HCT116 (cell line): Measurements from ENCODE around the gene GNG13. TPM values are rescaled to one million over a fixed set of nuclear protein-coding genes. Genes with fewer than 3 reads are reported as not detected.

Source experiments
- ATAC-seq: fragments of 200-7000 bp; cut with Tn5 transposase; 2 replicates; pipeline ENCODE4 v1.9.1; 2020; ENCODE audit warnings: mild to moderate bottlenecking, moderate library complexity
- BruUV-seq: library from RNA; stranded (reverse); fragments of 400-500 nt; replicated peaks from 2 replicates; lab custom pipeline; 2021; lab: Mats Ljungman, UMichigan
- CTCF ChIA-PET: fragments of 300-600 bp; sonication (Branson Sonifier 250); formaldehyde crosslinking; loops from one replicate; lab custom pipeline; 2021; ENCODE audit warnings: antibody characterized with exemption; lab: Charles Lee
- POLR2A ChIA-PET: fragments of 300-600, 350-600 bp; sonication (Branson Sonifier 250); formaldehyde crosslinking; loops from one replicate; lab custom pipeline; 2021; ENCODE audit warnings: antibody characterized with exemption; lab: Charles Lee
- RAD21 ChIA-PET, 2 experiments: fragments of 300-600 bp; sonication (Branson Sonifier 250); formaldehyde crosslinking; loops; one replicate each; lab custom pipeline; 2023; ENCODE audit warnings: low total read pairs in 2 of 2; ENCODE audit not compliant: uncharacterized antibody in 2 of 2, unreplicated experiment in 2 of 2, low non-redundant PET in 1 of 2; lab: Charles Lee
- DNase-seq: peaks from one replicate; pipeline ENCODE4 v3.0.0-alpha.2; 2010; ENCODE audit warnings: low read depth, low spot score
- H2AFZ ChIP-seq: fragments of 200-600 bp; shearing (Covaris generic), sonication (generic); 2 replicates; pipeline ENCODE4 v1.6.1; 2017; ENCODE audit warnings: low read depth, mixed run types, mixed read lengths, antibody characterized with exemption, low read length; ENCODE audit not compliant: poor library complexity, severe bottlenecking
- H3K27ac ChIP-seq: 2 replicates; pipeline ENCODE4 v1.5.1; 2012; ENCODE audit warnings: low read depth, low read length
- H3K27me3 ChIP-seq: fragments of 200-600 bp; sonication (generic); 2 replicates; pipeline ENCODE4 v1.6.1; 2016; ENCODE audit warnings: mixed run types, low read length, mixed read lengths; ENCODE audit not compliant: insufficient read depth
- H3K36me3 ChIP-seq, 2 experiments: fragments of 200-500 bp in 1 of 2; fragments of 200-600 bp in 1 of 2; sonication (Bioruptor generic) in 1 of 2; sonication (generic) in 1 of 2; 2 replicates each; pipeline versions ENCODE4 v1.5.1 to v1.6.1; 2014 to 2016; ENCODE audit warnings: low read length in 2 of 2, inconsistent platforms in 1 of 2, mixed read lengths in 1 of 2, mixed run types in 1 of 2; ENCODE audit not compliant: insufficient read depth in 2 of 2, control insufficient read depth in 1 of 2
- H3K4me1 ChIP-seq, 2 experiments: fragments of 200-600 bp in 1 of 2; sonication (generic) in 1 of 2; 2 replicates each; pipeline versions ENCODE4 v1.5.1 to v1.6.1; 2012 to 2017; ENCODE audit warnings: low read length in 2 of 2, inconsistent platforms in 1 of 2, mild to moderate bottlenecking in 1 of 2, mixed read lengths in 1 of 2, mixed run types in 1 of 2, moderate library complexity in 1 of 2; ENCODE audit not compliant: insufficient read depth in 2 of 2, control insufficient read depth in 1 of 2
- H3K4me2 ChIP-seq: fragments of 200-600 bp; sonication (generic); 2 replicates; pipeline ENCODE4 v1.6.1; 2017; ENCODE audit warnings: mixed run types, low read length, mixed read lengths
- H3K4me3 ChIP-seq, 2 experiments: fragments of 200-600 bp in 1 of 2; sonication (generic) in 1 of 2; replicated peaks in 1 of 2; 2 replicates each; pipeline ENCODE4 v1.5.1; 2011 to 2016; ENCODE audit warnings: low read length in 2 of 2, control low read depth in 1 of 2, low read depth in 1 of 2, mild to moderate bottlenecking in 1 of 2, mixed read lengths in 1 of 2, mixed run types in 1 of 2
- H3K79me2 ChIP-seq: fragments of 200-600 bp; sonication (generic); 2 replicates; pipeline ENCODE4 v1.6.1; 2017; ENCODE audit warnings: mild to moderate bottlenecking, mixed run types, low read length, moderate library complexity, mixed read lengths; ENCODE audit not compliant: insufficient read depth
- H3K9ac ChIP-seq: fragments of 200-600 bp; sonication (generic); 2 replicates; pipeline ENCODE4 v1.6.1; 2016; ENCODE audit warnings: low read length, mixed read lengths
- H3K9me2 ChIP-seq: fragments of 200-600 bp; sonication (generic), shearing (Covaris generic); 2 replicates; pipeline ENCODE4 v1.6.1; 2017; ENCODE audit warnings: mixed run types, mild to moderate bottlenecking, moderate library complexity; ENCODE audit not compliant: insufficient read depth
- H3K9me3 ChIP-seq, 2 experiments: fragments of 200-500 bp in 1 of 2; fragments of 200-600 bp in 1 of 2; sonication (Bioruptor generic) in 1 of 2; sonication (generic) in 1 of 2; 2 replicates each; pipeline ENCODE4 v1.6.1; 2014 to 2017; ENCODE audit warnings: low read length in 2 of 2, mixed read lengths in 2 of 2, inconsistent platforms in 1 of 2, low read depth in 1 of 2, mild to moderate bottlenecking in 1 of 2, mixed run types in 1 of 2, moderate library complexity in 1 of 2; ENCODE audit not compliant: control insufficient read depth in 1 of 2, insufficient read depth in 1 of 2
- H4K20me1 ChIP-seq: fragments of 200-600 bp; sonication (generic), shearing (Covaris generic); 2 replicates; pipeline ENCODE4 v1.6.1; 2017; ENCODE audit warnings: mixed run types, mild to moderate bottlenecking, moderate library complexity; ENCODE audit not compliant: insufficient read depth
- CBX3 ChIP-seq: IDR thresholded peaks from 2 replicates; pipeline ENCODE4 v1.6.1; 2012; ENCODE audit warnings: low read depth
- CTCF ChIP-seq, 3 experiments: fragments of 200-600 bp in 1 of 3; sonication (generic) in 1 of 3; IDR thresholded peaks in 2 of 3; conservative IDR thresholded peaks in 1 of 3; 2 replicates each; pipeline ENCODE4 v1.5.1; 2012 to 2017; ENCODE audit warnings: low read depth in 2 of 3, low read length in 2 of 3, antibody characterized with exemption in 1 of 3, borderline replicate concordance in 1 of 3, control low read depth in 1 of 3, mild to moderate bottlenecking in 1 of 3, mixed read lengths in 1 of 3, mixed run types in 1 of 3, moderate library complexity in 1 of 3; ENCODE audit not compliant: insufficient read depth in 1 of 3
- EZH2 ChIP-seq: fragments of 200-600 bp; sonication (generic); IDR thresholded peaks from 2 replicates; pipeline ENCODE4 v1.6.1; 2017; ENCODE audit warnings: antibody characterized with exemption, mixed run types
- FOSL1 ChIP-seq: IDR thresholded peaks from 2 replicates; pipeline ENCODE4 v1.6.1; 2012; ENCODE audit warnings: low read depth
- POLR2A ChIP-seq: IDR thresholded peaks from 2 replicates; pipeline ENCODE4 v1.7.0; 2011; ENCODE audit warnings: borderline replicate concordance; ENCODE audit not compliant: insufficient read depth, insufficient read length; ENCODE audit errors: extremely low read depth
- RAD21 ChIP-seq: IDR thresholded peaks from 2 replicates; pipeline ENCODE4 v1.6.1; 2012; ENCODE audit warnings: low read depth, mild to moderate bottlenecking
- SIN3A ChIP-seq: IDR thresholded peaks from 2 replicates; pipeline ENCODE4 v1.6.1; 2012; ENCODE audit warnings: low read depth
- TCF7L2 ChIP-seq: IDR thresholded peaks from 2 replicates; pipeline ENCODE4 v1.7.0; 2011; ENCODE audit warnings: borderline replicate concordance, inconsistent platforms; ENCODE audit not compliant: insufficient read depth, insufficient read length; ENCODE audit errors: extremely low read depth
- YY1 ChIP-seq: IDR thresholded peaks from 2 replicates; pipeline ENCODE4 v1.6.1; 2011; ENCODE audit warnings: low read length, low read depth, moderate library complexity, mild to moderate bottlenecking; ENCODE audit not compliant: insufficient replicate concordance; ENCODE audit errors: extremely low read depth
- intact Hi-C: fragments of 100-400 bp; cut with micrococcal nuclease; formaldehyde crosslinking; loops from 2 replicates; pipeline ENCODE4 v1.10.0; 2022
- total RNA-seq: library from RNA; stranded (reverse); gene quantifications from one replicate; pipeline ENCODE4 v1.2.1, GENCODE V29; 2021; ENCODE audit not compliant: unreplicated experiment
- TF ChIP-seq, protein P1 (sequence below): IDR thresholded peaks from 2 replicates; pipeline ENCODE4 v1.6.1; 2012
- TF ChIP-seq, protein P2 (sequence below): IDR thresholded peaks from 2 replicates; pipeline ENCODE4 v1.6.1; 2012; ENCODE audit warnings: low read depth

GNG13 gene
- total RNA-seq, 1 experiment from 2014 or later, result not detected

GRCh38 chr16:756428-756827, 44.1 kb downstream of the GNG13 start:
- ATAC-seq, result no peak
- CTCF ChIA-PET, result no interaction called here

GRCh38 chr16:754656-755055, 45.9 kb downstream of the GNG13 start:
- H3K27ac ChIP-seq, result no peak overlapping the region
- no peak overlapping the region for H3K4me3 ChIP-seq
- peaks cover 15 to 23% of the 10 kb centered on the region in 2 experiments for H3K4me1 ChIP-seq
- H3K9me2 ChIP-seq, result no peaks in the 10 kb centered on the region
- ChIA-PET CTCF (no interaction called here), RAD21 (no interaction called here), POLR2A (no interaction called here)
- H3K9ac ChIP-seq, result no peak overlapping the region
- no peak overlapping the region for H2AFZ ChIP-seq
- intact Hi-C loops, result no loop called here
- DNase-seq (no peak), ATAC-seq (no peak)
- BruUV-seq, result no TSS peak
- H3K36me3 ChIP-seq, result no peaks in the 10 kb centered on the region
- H3K27me3 ChIP-seq, result no peaks in the 10 kb centered on the region
- 0 out of 2 replicates have a peak overlapping the region, but pooled peaks have one; percentile 13 for H3K4me2 ChIP-seq
- no peaks in the 10 kb centered on the region for H3K79me2 ChIP-seq
- peaks cover 0 to 7% of the 10 kb centered on the region in 2 experiments; a peak in 1 of 4 replicates for H3K9me3 ChIP-seq
- H4K20me1 ChIP-seq, result no peaks in the 10 kb centered on the region
- TF ChIP-seq EZH2 (no peak), TCF7L2 (no peak), RAD21 (no peak), FOSL1 (no peak), POLR2A (no peak), YY1 (no peak), CBX3 (no peak)
- TF ChIP-seq, protein P1, sequence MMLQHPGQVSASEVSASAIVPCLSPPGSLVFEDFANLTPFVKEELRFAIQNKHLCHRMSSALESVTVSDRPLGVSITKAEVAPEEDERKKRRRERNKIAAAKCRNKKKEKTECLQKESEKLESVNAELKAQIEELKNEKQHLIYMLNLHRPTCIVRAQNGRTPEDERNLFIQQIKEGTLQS, result no peak
- TF ChIP-seq, protein P2, sequence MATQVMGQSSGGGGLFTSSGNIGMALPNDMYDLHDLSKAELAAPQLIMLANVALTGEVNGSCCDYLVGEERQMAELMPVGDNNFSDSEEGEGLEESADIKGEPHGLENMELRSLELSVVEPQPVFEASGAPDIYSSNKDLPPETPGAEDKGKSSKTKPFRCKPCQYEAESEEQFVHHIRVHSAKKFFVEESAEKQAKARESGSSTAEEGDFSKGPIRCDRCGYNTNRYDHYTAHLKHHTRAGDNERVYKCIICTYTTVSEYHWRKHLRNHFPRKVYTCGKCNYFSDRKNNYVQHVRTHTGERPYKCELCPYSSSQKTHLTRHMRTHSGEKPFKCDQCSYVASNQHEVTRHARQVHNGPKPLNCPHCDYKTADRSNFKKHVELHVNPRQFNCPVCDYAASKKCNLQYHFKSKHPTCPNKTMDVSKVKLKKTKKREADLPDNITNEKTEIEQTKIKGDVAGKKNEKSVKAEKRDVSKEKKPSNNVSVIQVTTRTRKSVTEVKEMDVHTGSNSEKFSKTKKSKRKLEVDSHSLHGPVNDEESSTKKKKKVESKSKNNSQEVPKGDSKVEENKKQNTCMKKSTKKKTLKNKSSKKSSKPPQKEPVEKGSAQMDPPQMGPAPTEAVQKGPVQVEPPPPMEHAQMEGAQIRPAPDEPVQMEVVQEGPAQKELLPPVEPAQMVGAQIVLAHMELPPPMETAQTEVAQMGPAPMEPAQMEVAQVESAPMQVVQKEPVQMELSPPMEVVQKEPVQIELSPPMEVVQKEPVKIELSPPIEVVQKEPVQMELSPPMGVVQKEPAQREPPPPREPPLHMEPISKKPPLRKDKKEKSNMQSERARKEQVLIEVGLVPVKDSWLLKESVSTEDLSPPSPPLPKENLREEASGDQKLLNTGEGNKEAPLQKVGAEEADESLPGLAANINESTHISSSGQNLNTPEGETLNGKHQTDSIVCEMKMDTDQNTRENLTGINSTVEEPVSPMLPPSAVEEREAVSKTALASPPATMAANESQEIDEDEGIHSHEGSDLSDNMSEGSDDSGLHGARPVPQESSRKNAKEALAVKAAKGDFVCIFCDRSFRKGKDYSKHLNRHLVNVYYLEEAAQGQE, result no peak

More at GRCh38 chr16:756428-756827, 44.1 kb downstream of the GNG13 start:
- no peak overlapping the region for H3K27ac ChIP-seq
- H3K9me3 ChIP-seq, result peaks cover 0 to 7% of the 10 kb centered on the region in 2 experiments; a peak in 1 of 4 replicates
- POLR2A ChIA-PET, result no interaction called here
- peaks cover 25 to 40% of the 10 kb centered on the region in 2 experiments for H3K4me1 ChIP-seq
- BruUV-seq, result no TSS peak
- H3K9me2 ChIP-seq, result no peaks in the 10 kb centered on the region
- DNase-seq, result no peak
- no peaks in the 10 kb centered on the region for H4K20me1 ChIP-seq
- no peaks in the 10 kb centered on the region for H3K27me3 ChIP-seq
- H3K79me2 ChIP-seq, result peaks cover 5% of the 10 kb centered on the region
- TF ChIP-seq EZH2 (no peak), CTCF (IDR thresholded peaks at IDR 0.05 in 2 of 3, conservative IDR thresholded peaks at IDR 0.05 in 1 of 3; ENCODE audit: borderline replicate concordance in 1 of 3, insufficient read depth in 1 of 3, low read depth in 2 of 3, low read length in 2 of 3) (peak in 1 of 3 experiments; percentile 25; a peak in 2 of 6 replicates), SIN3A (no peak)
- no peak overlapping the region for H3K4me2 ChIP-seq
- RAD21 ChIA-PET, result no interaction called here
- no peak overlapping the region for H3K4me3 ChIP-seq
- no peaks in the 10 kb centered on the region for H3K36me3 ChIP-seq
- intact Hi-C loops, result no loop called here
- H3K9ac ChIP-seq, result no peak overlapping the region
- H2AFZ ChIP-seq, result no peak overlapping the region
